Pancreas (tissue), 10 donors: ENCODE data around the gene OR5H15. TPM values are rescaled to one million over a fixed set of nuclear protein-coding genes. Genes with fewer than 3 reads are reported as not detected.

Experiments used
- ATAC-seq, 4 donors: fragments of 200-7000 bp; cut with Tn5 transposase; one replicate each; pipeline versions ENCODE4 v1.8.0 to v1.9.1; 2020; ENCODE audit warnings: mild to moderate bottlenecking in 4 of 4, moderate library complexity in 4 of 4
- DNase-seq, 6 donors: peaks; one replicate each; pipeline ENCODE4 v3.0.0-alpha.2; 2020
- FAIRE-seq: peaks from 2 replicates; lab custom pipeline; 2012; peaks lifted over from hg19 to GRCh38; lab: Jason Lieb, UNC
- H3K27ac ChIP-seq, 4 donors: fragments of 200-600 bp; sonication (generic); 1 replicate in 3 of 4; 2 replicates in 1 of 4; pipeline versions ENCODE4 v1.5.0 to v1.8.0; 2020
- H3K27me3 ChIP-seq, 4 donors: fragments of 200-600 bp; one replicate each; pipeline ENCODE4 v1.8.0; 2021
- H3K36me3 ChIP-seq, 3 donors: fragments of 200-600 bp; sonication (generic) in 1 of 3; one replicate each; pipeline versions ENCODE4 v1.5.0 to v1.8.0; 2020 to 2021
- H3K4me1 ChIP-seq, 3 donors: fragments of 200-600 bp; one replicate each; pipeline ENCODE4 v1.8.0; 2021
- H3K4me3 ChIP-seq, 4 donors: fragments of 200-600 bp; sonication (generic) in 2 of 4; one replicate each; pipeline versions ENCODE4 v1.5.0 to v1.8.0; 2020 to 2021
- H3K9me3 ChIP-seq, 4 donors: fragments of 200-600 bp; one replicate each; pipeline ENCODE4 v1.8.0; 2021
- CTCF ChIP-seq, 4 donors: fragments of 200-600 bp; sonication (generic) in 3 of 4; IDR thresholded peaks; one replicate each; pipeline versions ENCODE4 v1.5.0 to v1.8.0; 2021; ENCODE audit warnings: antibody characterized with exemption in 4 of 4
- WGBS, 2 donors: extraction: QIAGEN DNeasy Blood & Tissue Kit; methylation state at CpG; one replicate each; pipeline ENCODE4 v1.1.7; 2013; 5-methylcytosine and 5-hydroxymethylcytosine counted together
- intact Hi-C, 3 donors: fragments of 100-400 bp; cut with DNase I; formaldehyde crosslinking; loops; one replicate each; pipeline versions ENCODE4 v1.11.1 to v1.14.2; 2022
- polyA plus RNA-seq, 2 donors: library from polyadenylated mRNA; stranded (reverse); fragments of 200-250 nt; gene quantifications; one replicate each; pipeline ENCODE4 v1.2.3, GENCODE V29; 2013
- total RNA-seq, 6 donors: library from RNA; stranded (reverse); fragmentation: NEBNext Ultra II Directional in 4 of 6; extraction: Animal tissue kit (Norgen Biotek cat#: 25700) in 4 of 6; gene quantifications; one replicate each; pipeline versions ENCODE4 v1.2.1 to v1.2.4, GENCODE V29; 2021 to 2023
- donor health status: healthy with polysubstance abuse.
- donor health status: DM: no; HTN: no; CAD: no; lungs with moderate emphysema.
- donor health status: DM: no; HTN: no; CAD: no.
- donor health status: control.
- donor health status: control.
- donor health status: Bipolar disorder and iron deficiency.
- donor health status: DM: yes; HTN: yes; CAD: no.
- donor health status: DM: no; HTN: no; CAD: no.
- donor health status: DM: no; HTN: no; CAD: no.
- donor health status: DM: yes; HTN: yes; CAD: no.

OR5H15 gene
- total and polyA plus RNA-seq, 8 donors = not detected

DNA sequence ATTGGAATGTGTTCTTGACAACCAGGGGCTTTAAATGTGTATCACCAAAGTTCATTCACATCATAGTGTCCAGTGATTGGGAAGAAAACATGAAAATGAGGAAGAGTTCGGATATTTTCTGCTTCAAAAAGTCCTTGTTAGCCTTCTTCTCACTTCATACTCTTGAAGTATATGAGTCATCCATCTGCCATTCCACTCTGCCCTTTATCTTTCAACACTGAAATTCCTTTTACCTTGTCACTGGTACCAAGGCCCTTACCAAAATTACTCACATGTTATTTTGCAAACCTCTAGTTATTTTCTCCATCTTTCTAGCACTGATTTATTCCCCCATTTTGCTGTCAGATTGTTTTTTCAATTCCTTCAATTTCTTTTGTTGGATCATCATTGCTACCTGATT lies 32.5 kb downstream of the OR5H15 start:
- intact Hi-C loops = no loop called here
- TF ChIP-seq CTCF (IDR thresholded peaks at IDR 0.05) = no peak
- ATAC-seq (no peak), FAIRE-seq (no peak), DNase-seq (no peak)
- WGBS, 2 donors = 13 to 22% methylated on average over 1 of the region's 1 CpG
- no peak overlapping the region for H3K4me3 ChIP-seq
- H3K9me3 ChIP-seq = no peaks in the 10 kb centered on the region
- no peaks in the 10 kb centered on the region for H3K36me3 ChIP-seq
- no peaks in the 10 kb centered on the region for H3K4me1 ChIP-seq
- H3K27ac ChIP-seq = no peak overlapping the region
- H3K27me3 ChIP-seq = no peaks in the 10 kb centered on the region

DNA sequence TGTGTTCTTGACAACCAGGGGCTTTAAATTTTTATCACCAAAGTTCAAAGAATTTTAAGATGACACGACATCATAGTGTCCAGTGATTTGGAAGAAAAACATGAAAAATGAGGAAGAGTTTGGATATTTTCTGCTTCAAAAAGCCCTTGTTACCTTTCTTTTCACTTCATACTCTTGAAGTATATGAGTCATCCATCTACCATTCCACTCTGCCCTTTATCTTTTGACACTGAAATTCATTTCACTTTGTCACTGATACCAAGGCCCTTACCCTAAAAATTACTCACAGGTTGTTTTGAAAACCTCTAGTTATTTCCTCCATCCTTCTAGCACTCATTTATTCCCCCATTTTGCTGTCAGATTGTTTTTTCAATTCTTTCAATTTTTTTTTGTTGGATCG lies 42.7 kb downstream of the OR5H15 start:
- Histone ChIP-seq H3K4me3 (no peak overlapping the region), H3K27me3 (no peaks in the 10 kb centered on the region), H3K36me3 (no peaks in the 10 kb centered on the region), H3K9me3 (no peaks in the 10 kb centered on the region), H3K4me1 (no peaks in the 10 kb centered on the region), H3K27ac (no peak overlapping the region)
- DNase-seq (no peak), ATAC-seq (no peak), FAIRE-seq (no peak)
- intact Hi-C loops = no loop called here
- no peak for TF ChIP-seq CTCF (IDR thresholded peaks at IDR 0.05)
- WGBS, 2 donors = 44 to 69% methylated on average over 2 of the region's 2 CpGs

DNA sequence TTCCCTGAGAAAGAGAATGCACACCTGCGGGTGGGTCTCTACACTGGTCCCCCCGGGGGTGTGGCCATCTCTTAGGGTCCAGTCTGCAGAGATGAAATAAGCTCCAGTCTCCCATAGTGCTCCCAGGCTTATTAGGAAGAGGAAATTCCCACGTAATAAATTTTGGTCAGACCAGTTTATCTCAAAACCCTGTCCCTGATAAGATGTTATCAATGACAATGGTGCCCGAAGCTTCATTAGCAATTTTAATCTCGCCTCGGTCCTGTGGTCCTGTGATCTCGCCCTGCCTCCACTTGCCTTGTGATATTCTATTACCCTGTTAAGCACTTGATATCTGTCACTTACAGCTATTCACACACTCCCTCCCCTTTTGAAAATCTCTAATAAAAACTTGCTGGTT lies 46.8 kb downstream of the OR5H15 start:
- 18 to 19% methylated on average over 7 of the region's 7 CpGs for WGBS, 2 donors
- Histone ChIP-seq H3K4me3 (no peak overlapping the region), H3K27me3 (no peaks in the 10 kb centered on the region), H3K27ac (no peak overlapping the region), H3K4me1 (no peaks in the 10 kb centered on the region), H3K36me3 (no peaks in the 10 kb centered on the region), H3K9me3 (no peaks in the 10 kb centered on the region)
- ATAC-seq = no peak
- DNase-seq = no peak
- no peak for TF ChIP-seq CTCF (IDR thresholded peaks at IDR 0.05)
- FAIRE-seq = no peak
- intact Hi-C loops = no loop called here

DNA sequence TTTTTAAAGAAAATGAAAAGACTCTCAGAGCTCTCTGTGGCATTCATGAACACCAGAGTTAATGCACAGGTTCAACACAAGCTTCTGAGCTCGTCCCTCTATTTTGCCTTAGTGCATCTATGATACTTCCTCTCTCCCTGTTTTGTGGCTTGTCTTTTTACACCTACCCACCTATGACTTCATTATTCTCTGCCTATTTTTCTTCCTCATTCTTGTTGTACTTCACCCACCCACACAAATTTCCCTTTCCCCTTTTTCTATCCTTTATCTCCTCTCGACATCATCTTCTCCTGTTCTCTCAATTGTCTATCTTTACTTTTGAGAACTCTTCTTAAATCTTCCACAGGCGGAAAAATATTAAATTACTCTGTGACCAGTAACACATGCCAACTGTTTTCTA lies 48.6 kb downstream of the OR5H15 start:
- FAIRE-seq (no peak), ATAC-seq (no peak), DNase-seq (no peak)
- Histone ChIP-seq H3K4me3 (no peak overlapping the region), H3K27me3 (no peaks in the 10 kb centered on the region), H3K9me3 (no peaks in the 10 kb centered on the region), H3K36me3 (no peaks in the 10 kb centered on the region), H3K4me1 (no peaks in the 10 kb centered on the region), H3K27ac (no peak overlapping the region)
- no peak for TF ChIP-seq CTCF (IDR thresholded peaks at IDR 0.05)
- intact Hi-C loops = no loop called here
- 44 to 54% methylated on average over 3 of the region's 3 CpGs for WGBS, 2 donors

Other genes with a start within 250 kb of the OR5H15 start
- 10 to 100 TPM; 14.8 to 25.7 (median 17.3) TPM for gene RIOX2, start 194.3 kb upstream of the OR5H15 start, total RNA-seq
- gene RIOX2, start 194.3 kb upstream of the OR5H15 start, polyA plus RNA-seq = 10 to 100 TPM in 1 of 2 donors, 1 to 10 TPM in 1; 9.9 to 15.1 TPM
- not detected for gene GABRR3, start 131.4 kb upstream of the OR5H15 start, total RNA-seq
- gene GABRR3, start 131.4 kb upstream of the OR5H15 start, polyA plus RNA-seq = under 1 TPM in 1 of 2 donors, not detected in 1; 0.02 TPM
- not detected for gene OR5AC2, start 79.5 kb upstream of the OR5H15 start, total RNA-seq
- gene OR5AC2, start 79.5 kb upstream of the OR5H15 start, polyA plus RNA-seq = not detected
- gene OR5H1, start 36.0 kb upstream of the OR5H15 start, total RNA-seq = not detected
- gene OR5H1, start 36.0 kb upstream of the OR5H15 start, polyA plus RNA-seq = not detected
- gene OR5H14, start 19.2 kb upstream of the OR5H15 start, total RNA-seq = not detected
- not detected for gene OR5H14, start 19.2 kb upstream of the OR5H15 start, polyA plus RNA-seq
- gene OR5H6, start 97.5 kb downstream of the OR5H15 start, total RNA-seq = not detected
- gene OR5H6, start 97.5 kb downstream of the OR5H15 start, polyA plus RNA-seq = under 1 TPM in 1 of 2 donors, not detected in 1; 0.12 TPM
- gene OR5H2, start 115.8 kb downstream of the OR5H15 start, total RNA-seq = not detected
- gene OR5H2, start 115.8 kb downstream of the OR5H15 start, polyA plus RNA-seq = not detected
- gene OR5K4, start 187.2 kb downstream of the OR5H15 start, total RNA-seq = not detected
- gene OR5K4, start 187.2 kb downstream of the OR5H15 start, polyA plus RNA-seq = not detected
- gene OR5K3, start 224.0 kb downstream of the OR5H15 start, total RNA-seq = not detected
- not detected for gene OR5K3, start 224.0 kb downstream of the OR5H15 start, polyA plus RNA-seq